GM18951 (cell line): ENCODE results near the gene REST.
"Not testable (repeated sequence)": the region's sequence is repeated elsewhere in the genome, so short reads cannot be mapped to it uniquely, and the experiment has no call there.

Source experiments
- POLR2A ChIP-seq: IDR thresholded peaks from 4 replicates; pipeline ENCODE4 v1.6.1; 2011; ENCODE audit warnings: mild to moderate bottlenecking; ENCODE audit not compliant: insufficient read length, insufficient read depth; ENCODE audit errors: extremely low read depth
- in situ Hi-C: fragments of 300-500 bp; cut with MboI; formaldehyde crosslinking; loops from one replicate; pipeline ENCODE4 v1.12.0; 2022; ENCODE audit warnings: low sequenced_read_pairs, mixed read lengths, inconsistent platforms; ENCODE audit not compliant: unreplicated experiment

The REST gene

DNA sequence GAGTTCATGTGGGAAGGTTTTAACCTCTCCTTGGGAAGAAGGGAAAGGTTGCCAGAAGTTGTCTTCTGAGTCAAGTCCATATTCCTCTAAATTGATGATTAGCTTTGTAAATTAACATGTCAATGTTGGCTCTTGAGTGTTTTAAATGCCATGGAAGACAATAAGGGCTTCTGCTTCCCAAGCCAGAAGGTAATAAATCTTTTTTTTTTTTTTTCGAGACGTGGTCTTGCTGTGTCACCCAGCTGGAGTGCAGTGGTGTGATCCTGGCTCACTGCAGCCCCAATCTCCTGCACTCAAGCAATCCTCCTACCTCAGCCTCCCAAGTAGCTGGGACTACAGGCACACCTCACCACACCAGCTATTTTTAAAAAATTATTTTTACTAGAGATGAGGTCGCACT lies 5.0 kb upstream of the REST start:
- in situ Hi-C loops = no loop called here
- TF ChIP-seq POLR2A = no peak

DNA sequence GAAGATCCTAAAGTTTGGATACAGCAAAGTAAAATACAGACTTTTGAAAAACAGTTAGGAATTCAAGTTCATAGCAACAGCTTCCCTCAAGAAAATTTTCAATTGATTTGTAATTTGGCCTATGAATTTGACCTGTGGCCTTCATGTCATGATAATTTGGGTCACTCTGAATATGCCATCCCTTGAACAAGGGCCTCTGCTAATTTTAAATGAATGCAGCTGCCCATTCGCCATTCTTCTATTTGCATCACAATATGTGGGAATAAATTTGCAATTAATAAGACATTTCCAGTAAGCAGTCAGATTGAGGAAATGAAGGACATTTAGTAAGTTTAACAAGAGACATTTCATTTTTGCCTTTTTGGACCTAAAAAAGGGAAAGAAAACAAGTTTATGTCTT lies 1.9 kb upstream of the REST start:
- in situ Hi-C loops = no loop called here
- no peak for TF ChIP-seq POLR2A

DNA sequence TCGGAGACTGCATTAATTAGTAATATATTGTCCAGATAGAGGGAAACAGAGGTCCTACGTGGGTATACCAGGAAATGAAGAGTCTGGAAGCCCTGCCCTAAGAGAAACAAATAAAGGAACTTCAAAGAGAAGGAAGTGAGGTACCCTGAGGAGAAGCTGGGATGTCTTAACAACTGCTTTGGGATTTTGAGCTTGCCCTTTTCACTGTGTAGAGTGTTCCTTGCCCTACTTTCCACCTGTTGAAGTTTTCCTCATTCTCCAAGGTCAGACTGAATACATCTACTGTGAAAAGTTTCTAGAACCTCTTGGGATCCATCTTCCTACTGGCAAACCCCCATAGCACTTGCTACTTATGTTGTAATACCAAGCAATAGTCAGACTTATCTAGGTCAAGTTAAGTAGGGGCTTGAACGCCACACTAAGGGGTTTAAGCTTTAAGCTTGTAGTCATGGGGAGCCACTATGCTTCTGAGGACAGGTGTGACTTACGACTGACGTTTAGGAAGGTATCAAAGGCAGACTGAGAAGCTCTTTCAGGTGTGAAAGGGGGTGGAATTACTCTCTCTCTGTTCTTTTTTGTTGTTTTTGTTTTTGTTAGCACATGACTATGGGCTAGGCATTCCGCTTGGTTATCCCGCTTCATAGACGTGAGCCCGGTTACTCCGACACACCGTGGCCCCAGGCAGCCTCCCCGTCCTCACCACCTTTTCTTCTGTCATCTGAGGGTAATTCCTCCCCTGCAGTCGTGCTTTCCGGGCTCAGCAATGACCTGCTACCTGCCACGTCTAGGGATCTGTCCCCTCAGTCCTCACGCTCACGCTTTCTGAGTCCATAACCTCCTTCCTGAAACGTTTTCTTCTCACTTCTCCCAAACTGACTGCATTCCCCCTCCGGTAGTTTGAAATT lies 959 bp upstream of the REST start:
- TF ChIP-seq POLR2A = no peak
- in situ Hi-C loops = no loop called here

DNA sequence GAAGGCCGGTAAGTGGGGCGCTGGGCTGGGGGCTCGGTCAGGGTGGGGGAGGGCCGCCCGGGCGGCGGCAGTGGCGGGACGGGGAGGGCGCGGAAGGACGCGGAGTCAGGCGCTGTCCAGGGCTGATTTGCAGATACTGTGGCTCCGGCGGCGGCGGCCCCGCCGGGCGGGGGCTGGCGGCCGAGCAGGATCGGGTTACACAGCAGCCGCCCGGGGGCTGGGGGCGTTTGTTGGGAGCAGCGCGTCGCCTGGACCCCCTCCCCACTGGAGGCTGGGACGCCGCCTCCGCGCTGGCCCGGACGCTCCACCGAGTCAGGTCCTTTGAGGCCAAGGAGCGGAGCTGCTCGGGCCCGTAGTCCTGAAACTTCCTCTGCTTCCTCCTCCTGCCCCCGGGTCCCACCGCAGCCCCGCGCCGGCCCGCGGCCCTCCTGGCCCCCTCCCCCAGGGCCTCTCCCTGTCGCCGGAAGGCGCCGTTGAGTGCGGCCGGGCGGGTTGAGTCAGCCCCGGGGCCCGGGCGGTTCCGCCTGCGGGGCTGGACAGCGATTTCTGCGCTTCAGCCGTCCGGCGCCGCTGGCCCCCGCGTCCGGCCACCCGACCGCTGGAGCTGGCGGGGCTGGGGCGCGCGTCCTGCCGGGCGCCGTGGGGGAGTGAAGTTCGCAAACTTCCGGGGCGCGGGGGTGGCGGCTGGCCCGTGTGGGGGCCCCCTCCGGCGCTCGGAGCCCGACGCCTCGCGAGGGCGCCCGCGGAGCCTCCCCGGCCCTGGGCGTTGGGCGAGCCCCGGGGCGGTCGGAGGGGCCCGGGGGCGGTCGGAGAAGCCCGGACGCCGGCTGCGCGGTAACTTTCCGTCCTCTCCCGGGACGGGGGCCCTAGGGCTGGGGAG lies 746 bp downstream of the REST start:
- in situ Hi-C loops = no loop called here
- TF ChIP-seq POLR2A = peak; percentile 38

DNA sequence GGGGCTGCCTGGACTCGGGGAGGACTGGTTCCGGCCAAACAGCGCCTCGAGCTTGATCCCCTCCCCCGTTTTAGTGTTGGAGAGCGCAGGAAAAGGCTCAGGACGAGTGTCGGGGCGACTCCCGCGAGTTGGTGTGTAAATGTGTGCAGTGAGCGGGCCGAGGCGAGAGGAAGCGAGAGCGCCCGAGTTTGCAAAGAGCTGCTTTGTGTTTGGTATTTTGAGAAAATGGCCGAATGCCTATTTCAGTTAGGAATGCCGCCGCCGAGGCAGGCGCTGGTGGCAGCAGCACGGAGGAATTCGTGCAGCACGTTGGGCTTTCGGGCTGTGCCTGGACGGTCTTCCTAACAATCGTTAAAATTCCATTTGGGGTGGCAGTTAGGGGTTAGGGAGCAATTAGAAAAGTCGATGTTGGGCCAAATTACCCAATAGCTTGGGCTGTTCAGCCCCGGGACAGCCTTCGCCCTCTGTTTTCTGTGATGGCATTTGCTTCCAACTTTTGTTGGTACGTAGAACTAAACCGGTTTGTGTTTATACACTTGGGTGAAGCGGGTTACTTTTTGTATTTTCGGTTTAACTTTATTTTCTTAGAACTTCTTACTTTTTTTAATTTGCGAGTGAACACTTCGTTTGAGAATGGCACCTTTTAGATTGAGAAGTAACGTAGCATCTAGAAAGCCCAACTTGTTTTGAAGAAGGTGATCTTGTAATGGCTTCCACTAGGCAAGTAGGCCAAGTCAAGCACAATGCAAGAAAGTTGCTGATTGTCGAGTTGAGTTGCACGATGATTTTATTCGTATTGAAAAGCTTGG lies 1.6 kb downstream of the REST start:
- TF ChIP-seq POLR2A = no peak
- in situ Hi-C loops = no loop called here

DNA sequence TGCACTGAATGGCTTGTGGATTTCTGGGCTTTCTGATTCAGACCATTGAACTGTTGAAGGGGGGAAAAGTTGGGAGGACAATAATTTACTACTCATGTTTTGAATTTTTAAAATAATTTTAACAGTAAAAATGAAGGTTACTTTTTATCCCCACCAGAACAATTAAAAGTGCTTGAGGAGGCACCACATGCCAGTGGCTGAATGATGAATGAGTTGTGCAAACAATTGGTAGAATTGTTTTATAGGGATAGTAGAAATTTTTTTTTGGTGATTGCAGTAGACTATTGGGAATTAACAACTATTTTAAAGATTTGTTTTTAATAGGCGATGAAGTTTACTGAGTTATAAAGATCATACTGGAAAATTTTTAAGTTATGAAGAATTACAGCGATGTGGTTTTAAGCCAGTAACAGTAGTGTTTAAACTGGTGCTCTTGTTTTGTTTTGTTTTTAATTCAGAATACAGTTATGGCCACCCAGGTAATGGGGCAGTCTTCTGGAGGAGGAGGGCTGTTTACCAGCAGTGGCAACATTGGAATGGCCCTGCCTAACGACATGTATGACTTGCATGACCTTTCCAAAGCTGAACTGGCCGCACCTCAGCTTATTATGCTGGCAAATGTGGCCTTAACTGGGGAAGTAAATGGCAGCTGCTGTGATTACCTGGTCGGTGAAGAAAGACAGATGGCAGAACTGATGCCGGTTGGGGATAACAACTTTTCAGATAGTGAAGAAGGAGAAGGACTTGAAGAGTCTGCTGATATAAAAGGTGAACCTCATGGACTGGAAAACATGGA lies 2.7 kb downstream of the REST start:
- in situ Hi-C loops = no loop called here
- TF ChIP-seq POLR2A = no peak

DNA sequence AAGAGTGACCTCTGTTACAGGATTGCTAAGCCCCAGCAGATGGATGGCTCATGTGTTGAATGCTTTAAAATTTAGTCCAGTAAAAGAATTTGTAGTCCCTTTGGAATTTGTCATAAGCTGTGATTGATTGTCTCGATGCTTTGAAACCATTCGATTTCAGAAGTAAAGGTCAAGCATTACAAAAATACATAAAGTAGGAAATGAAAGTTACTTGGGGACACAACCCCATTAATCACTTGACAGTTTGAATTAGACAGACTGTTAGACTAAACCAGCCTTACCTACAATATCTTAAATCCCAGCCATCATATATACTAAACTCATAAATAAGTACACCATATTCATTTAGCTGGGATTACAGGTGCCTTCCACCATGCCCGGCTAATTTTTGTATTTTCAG lies 6.6 kb downstream of the REST start:
- TF ChIP-seq POLR2A = no peak
- in situ Hi-C loops = no loop called here

DNA sequence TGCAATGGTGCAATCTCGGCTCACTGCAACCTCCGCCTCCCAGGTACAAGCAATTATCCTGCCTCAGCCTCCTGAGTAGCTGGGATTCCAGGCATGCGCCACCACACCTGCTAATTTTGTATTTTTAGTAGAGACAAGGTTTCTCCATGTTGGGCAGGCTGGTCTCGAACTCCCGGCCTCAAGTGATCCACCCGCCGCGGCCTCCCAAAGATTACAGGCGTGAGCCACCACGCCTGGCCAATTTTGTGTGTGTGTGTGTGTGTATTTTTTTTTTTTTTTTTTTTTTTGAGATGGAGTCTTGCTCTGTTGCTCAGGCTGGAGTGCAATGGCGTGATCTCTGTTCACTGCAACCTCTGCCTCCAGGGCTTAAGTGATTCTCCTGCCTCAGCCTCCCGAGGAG lies 7.3 kb downstream of the REST start:
- in situ Hi-C loops = not testable (repeated sequence)

DNA sequence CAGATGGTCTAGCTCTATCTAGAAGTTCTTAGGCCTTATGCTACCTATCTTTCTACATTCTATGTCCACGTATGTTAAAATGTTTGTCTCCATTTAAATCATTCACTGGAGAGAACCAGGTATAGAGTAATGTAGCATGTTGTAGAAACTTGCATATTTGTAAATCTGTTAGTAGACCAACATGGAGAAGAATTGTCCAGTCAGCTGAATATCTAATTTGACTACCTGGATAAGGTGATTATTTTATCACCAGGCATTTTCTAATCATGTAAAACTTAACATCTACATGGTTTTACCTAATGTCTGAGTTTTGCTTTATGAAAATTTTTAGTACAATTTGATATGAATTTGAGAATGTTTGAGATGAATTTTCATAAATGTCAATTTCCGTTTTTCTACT lies 19.5 kb downstream of the REST start:
- TF ChIP-seq POLR2A = no peak
- in situ Hi-C loops = no loop called here

DNA sequence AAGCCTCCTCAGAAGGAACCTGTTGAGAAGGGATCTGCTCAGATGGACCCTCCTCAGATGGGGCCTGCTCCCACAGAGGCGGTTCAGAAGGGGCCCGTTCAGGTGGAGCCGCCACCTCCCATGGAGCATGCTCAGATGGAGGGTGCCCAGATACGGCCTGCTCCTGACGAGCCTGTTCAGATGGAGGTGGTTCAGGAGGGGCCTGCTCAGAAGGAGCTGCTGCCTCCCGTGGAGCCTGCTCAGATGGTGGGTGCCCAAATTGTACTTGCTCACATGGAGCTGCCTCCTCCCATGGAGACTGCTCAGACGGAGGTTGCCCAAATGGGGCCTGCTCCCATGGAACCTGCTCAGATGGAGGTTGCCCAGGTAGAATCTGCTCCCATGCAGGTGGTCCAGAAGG lies 22.9 kb downstream of the REST start:
- no peak for TF ChIP-seq POLR2A
- in situ Hi-C loops = no loop called here

DNA sequence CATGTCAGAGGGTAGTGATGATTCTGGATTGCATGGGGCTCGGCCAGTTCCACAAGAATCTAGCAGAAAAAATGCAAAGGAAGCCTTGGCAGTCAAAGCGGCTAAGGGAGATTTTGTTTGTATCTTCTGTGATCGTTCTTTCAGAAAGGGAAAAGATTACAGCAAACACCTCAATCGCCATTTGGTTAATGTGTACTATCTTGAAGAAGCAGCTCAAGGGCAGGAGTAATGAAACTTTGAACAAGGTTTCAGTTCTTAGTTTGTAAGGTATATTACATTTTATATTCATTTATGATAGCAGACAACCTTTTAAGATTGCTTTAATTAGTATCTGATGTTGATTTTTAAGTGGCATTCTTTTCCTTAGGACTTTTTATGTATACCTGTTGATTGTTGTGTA lies 24.2 kb downstream of the REST start:
- TF ChIP-seq POLR2A = no peak
- in situ Hi-C loops = no loop called here

DNA sequence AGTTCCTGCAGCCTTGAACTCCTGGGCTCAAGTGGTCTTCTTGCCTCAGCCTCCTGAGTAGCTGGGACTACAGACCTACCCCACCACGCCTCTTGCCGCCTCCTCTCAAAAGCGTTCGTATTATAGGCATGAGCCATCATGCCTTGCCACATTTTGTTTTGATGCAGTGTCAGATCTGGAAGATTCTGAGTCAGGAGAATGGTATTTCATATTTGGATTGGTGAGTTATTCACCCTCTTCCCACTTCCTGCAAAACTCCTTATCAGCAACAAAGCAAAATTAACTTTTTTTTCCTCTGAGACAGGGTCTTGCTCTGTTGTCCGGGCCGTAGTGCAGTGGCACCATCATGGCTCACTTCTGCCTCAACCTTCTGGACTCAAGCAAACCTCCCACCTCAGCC lies 29.6 kb downstream of the REST start:
- in situ Hi-C loops = no loop called here
- TF ChIP-seq POLR2A = no peak

DNA sequence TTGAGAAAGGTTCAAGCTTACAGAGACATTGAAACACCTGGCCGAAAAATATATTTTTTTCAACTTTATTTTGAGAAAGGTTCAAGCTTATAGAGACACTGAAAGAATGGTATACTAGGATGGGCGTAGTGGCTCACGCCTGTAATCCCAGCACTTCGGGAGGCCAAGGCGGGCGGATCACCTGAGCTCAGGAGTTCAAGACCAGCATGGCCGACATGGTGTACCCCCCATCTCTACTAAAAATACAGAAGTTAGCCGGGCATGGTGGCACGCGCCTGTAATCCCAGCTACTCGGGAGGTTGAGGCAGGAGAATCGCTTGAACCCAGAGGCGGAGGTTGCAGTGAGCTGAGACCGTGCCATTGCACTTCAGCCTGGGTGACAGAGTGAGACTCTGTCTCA lies 32.1 kb downstream of the REST start:
- in situ Hi-C loops = not testable (repeated sequence)

DNA sequence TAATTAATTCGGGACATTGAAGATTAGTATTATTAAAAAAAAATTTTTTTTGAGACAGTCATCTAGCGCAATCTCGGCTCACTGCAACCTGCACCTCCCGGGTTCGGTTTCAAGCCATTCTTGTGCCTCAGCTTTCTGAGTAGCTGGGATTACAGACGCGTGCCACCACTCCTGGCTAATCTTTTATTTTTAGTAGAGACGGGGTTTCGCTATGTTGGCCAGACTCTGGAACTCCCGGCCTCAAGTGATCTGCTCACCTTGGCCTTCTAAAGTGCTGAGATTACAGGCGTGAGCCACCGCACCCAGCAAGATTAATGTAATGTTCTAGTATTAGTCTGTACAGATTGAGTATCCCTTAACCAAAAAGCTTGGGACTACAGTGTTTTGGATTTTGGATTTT lies 32.7 kb downstream of the REST start:
- TF ChIP-seq POLR2A = no peak
- in situ Hi-C loops = no loop called here
